Astrocyte (in vitro differentiated cells and primary cell): Measurements from ENCODE around the gene CACNA1C. TPM values are rescaled to one million over a fixed set of nuclear protein-coding genes. Genes with fewer than 3 reads are reported as not detected.

Source experiments
- DNase-seq: peaks from one replicate; pipeline ENCODE4 v3.0.0-alpha.2; 2010; ENCODE audit warnings: low read depth
- FAIRE-seq: peaks from 2 replicates; lab custom pipeline; 2011; peaks lifted over from hg19 to GRCh38; lab: Jason Lieb, UNC
- H2AFZ ChIP-seq: 2 replicates; pipeline ENCODE4 v1.6.0; 2012; ENCODE audit warnings: low read depth, low read length, inconsistent platforms
- H3K27ac ChIP-seq: 2 replicates; pipeline ENCODE4 v1.5.1; 2011; ENCODE audit warnings: low read depth, low read length, inconsistent platforms
- H3K27me3 ChIP-seq: 2 replicates; pipeline ENCODE4 v1.6.0; 2011; ENCODE audit warnings: low read length, inconsistent platforms; ENCODE audit not compliant: insufficient read depth
- H3K36me3 ChIP-seq: 2 replicates; pipeline ENCODE4 v1.5.1; 2011; ENCODE audit warnings: low read length, inconsistent platforms; ENCODE audit not compliant: insufficient read depth
- H3K4me1 ChIP-seq: 2 replicates; pipeline ENCODE4 v1.5.1; 2011; ENCODE audit warnings: low read length, inconsistent platforms; ENCODE audit not compliant: insufficient read depth
- H3K4me2 ChIP-seq: 2 replicates; pipeline ENCODE4 v1.6.0; 2012; ENCODE audit warnings: low read length, inconsistent platforms
- H3K4me3 ChIP-seq: 2 replicates; pipeline ENCODE4 v1.5.1; 2011; ENCODE audit warnings: low read depth, mild to moderate bottlenecking, low read length, inconsistent platforms; ENCODE audit not compliant: insufficient read depth
- H3K79me2 ChIP-seq: 2 replicates; pipeline ENCODE4 v1.6.0; 2012; ENCODE audit warnings: mild to moderate bottlenecking, low read length, inconsistent platforms; ENCODE audit not compliant: insufficient read depth
- H3K9ac ChIP-seq: 2 replicates; pipeline ENCODE4 v1.6.0; 2012; ENCODE audit warnings: mild to moderate bottlenecking, low read length, inconsistent platforms
- H3K9me3 ChIP-seq: 2 replicates; pipeline ENCODE4 v1.5.1; 2012; ENCODE audit warnings: low read depth, mild to moderate bottlenecking, low read length, inconsistent platforms; ENCODE audit not compliant: insufficient read depth
- H4K20me1 ChIP-seq: 2 replicates; pipeline ENCODE4 v1.6.0; 2012; ENCODE audit warnings: low read length, inconsistent platforms; ENCODE audit not compliant: insufficient read depth
- H3K27ac Mint-ChIP-seq: one replicate; pipeline ENCODE4 v1.8.0; 2021; ENCODE audit warnings: mild to moderate bottlenecking, mixed read lengths; ENCODE audit not compliant: unreplicated experiment
- H3K27me3 Mint-ChIP-seq: one replicate; pipeline ENCODE4 v1.8.0; 2021; ENCODE audit warnings: low read depth, mixed read lengths; ENCODE audit not compliant: unreplicated experiment
- H3K36me3 Mint-ChIP-seq: one replicate; pipeline ENCODE4 v1.8.0; 2021; ENCODE audit warnings: low read depth, mixed read lengths; ENCODE audit not compliant: unreplicated experiment
- H3K4me1 Mint-ChIP-seq: one replicate; pipeline ENCODE4 v1.8.0; 2021; ENCODE audit warnings: low read depth, mixed read lengths; ENCODE audit not compliant: unreplicated experiment
- H3K4me3 Mint-ChIP-seq: one replicate; pipeline ENCODE4 v1.8.0; 2021; ENCODE audit warnings: mild to moderate bottlenecking, moderate library complexity, mixed read lengths; ENCODE audit not compliant: unreplicated experiment
- H3K9me3 Mint-ChIP-seq: one replicate; pipeline ENCODE4 v1.8.0; 2021; ENCODE audit warnings: mild to moderate bottlenecking, mixed read lengths; ENCODE audit not compliant: unreplicated experiment
- EZH2 ChIP-seq: IDR thresholded peaks from 2 replicates; pipeline ENCODE4 v1.6.1; 2012; ENCODE audit warnings: mild to moderate bottlenecking, low read length, inconsistent platforms; ENCODE audit not compliant: insufficient read depth
- total RNA-seq: library from RNA; stranded (reverse); gene quantifications from 2 replicates; pipeline ENCODE4 v1.2.1, GENCODE V29; 2021
- TF ChIP-seq, protein P1 (sequence below): IDR thresholded peaks from 2 replicates; pipeline ENCODE4 v1.5.1; 2011; ENCODE audit warnings: low read depth, mild to moderate bottlenecking, inconsistent platforms, low read length, moderate library complexity; ENCODE audit not compliant: insufficient read depth

CACNA1C gene
- total RNA-seq, 1 donor from 2014 or later, result 2.1 TPM

DNA sequence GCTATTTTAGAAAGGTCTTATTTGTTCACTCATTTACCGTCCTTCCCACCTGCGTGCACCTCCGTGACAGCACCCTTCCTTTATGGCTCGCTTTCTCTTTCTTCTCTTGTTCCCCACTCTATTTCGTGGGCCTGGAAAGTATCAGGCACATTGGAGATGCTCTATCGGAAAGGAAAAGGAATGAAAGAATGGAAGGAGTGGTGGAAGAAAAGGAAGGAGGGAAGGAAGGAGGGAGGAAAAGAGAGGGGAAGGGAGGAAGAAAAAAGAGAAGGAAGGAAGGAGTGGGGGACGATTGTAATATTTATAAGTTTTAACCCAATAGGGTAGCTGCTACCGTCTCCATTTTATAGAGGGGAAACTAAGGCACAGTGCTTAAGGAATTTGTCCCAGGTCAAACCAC, 363.4 kb downstream of the CACNA1C start:
- no peaks in the 10 kb centered on the region for H3K36me3 Mint-ChIP-seq
- TF ChIP-seq, protein P1, sequence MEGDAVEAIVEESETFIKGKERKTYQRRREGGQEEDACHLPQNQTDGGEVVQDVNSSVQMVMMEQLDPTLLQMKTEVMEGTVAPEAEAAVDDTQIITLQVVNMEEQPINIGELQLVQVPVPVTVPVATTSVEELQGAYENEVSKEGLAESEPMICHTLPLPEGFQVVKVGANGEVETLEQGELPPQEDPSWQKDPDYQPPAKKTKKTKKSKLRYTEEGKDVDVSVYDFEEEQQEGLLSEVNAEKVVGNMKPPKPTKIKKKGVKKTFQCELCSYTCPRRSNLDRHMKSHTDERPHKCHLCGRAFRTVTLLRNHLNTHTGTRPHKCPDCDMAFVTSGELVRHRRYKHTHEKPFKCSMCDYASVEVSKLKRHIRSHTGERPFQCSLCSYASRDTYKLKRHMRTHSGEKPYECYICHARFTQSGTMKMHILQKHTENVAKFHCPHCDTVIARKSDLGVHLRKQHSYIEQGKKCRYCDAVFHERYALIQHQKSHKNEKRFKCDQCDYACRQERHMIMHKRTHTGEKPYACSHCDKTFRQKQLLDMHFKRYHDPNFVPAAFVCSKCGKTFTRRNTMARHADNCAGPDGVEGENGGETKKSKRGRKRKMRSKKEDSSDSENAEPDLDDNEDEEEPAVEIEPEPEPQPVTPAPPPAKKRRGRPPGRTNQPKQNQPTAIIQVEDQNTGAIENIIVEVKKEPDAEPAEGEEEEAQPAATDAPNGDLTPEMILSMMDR, result no peak
- no peak for TF ChIP-seq EZH2
- H3K9ac ChIP-seq, result no peak overlapping the region
- no peak for DNase-seq
- H3K9me3 Mint-ChIP-seq, result no peaks in the 10 kb centered on the region
- no peaks in the 10 kb centered on the region for H3K9me3 ChIP-seq
- no peaks in the 10 kb centered on the region for H3K36me3 ChIP-seq
- H2AFZ ChIP-seq, result no peak overlapping the region
- no peak overlapping the region for H3K4me3 Mint-ChIP-seq
- no peak overlapping the region for H3K27ac Mint-ChIP-seq
- peaks cover 4% of the 10 kb centered on the region for H3K4me1 ChIP-seq
- peaks cover 45% of the 10 kb centered on the region for H3K27me3 Mint-ChIP-seq
- H3K27me3 ChIP-seq, result peaks cover 2% of the 10 kb centered on the region
- H4K20me1 ChIP-seq, result peaks cover 3% of the 10 kb centered on the region
- FAIRE-seq, result no peak
- no peaks in the 10 kb centered on the region for H3K79me2 ChIP-seq
- H3K4me1 Mint-ChIP-seq, result no peaks in the 10 kb centered on the region
- H3K27ac ChIP-seq, result no peak overlapping the region
- H3K4me3 ChIP-seq, result no peak overlapping the region
- no peak overlapping the region for H3K4me2 ChIP-seq

DNA sequence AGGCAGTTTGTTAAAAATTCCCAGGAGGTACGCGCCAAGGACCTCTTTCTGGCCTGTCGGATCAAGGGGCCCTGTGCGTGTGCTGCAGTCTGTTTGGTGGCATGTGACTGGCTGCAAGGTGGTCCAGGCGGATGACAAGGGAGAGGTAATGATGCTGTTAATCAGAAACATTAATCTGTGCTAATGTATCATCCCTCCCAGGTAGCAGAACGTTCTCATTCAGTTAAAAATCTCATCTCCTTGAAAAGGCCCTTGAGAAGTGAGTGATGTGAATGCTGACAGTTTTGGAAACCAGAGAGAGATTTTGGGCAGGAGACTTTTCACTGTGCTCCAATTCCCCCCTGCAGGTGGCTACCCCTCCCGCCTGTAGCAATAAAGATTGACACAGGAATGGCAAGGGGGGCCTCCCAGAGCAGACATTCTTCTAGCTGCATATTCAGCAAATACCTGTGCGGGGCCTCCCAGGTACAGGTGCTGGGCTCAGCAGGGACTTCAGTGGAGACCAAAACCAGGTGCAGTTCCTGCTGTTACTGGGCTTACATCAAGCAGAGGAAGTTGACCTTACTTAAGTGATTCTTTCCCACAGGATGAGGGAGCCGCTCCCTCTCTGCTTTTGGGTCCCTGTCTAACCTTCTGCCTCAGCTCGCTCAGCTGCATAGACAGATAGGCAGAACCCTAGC, 364.8 kb downstream of the CACNA1C start:
- H3K79me2 ChIP-seq, result no peaks in the 10 kb centered on the region
- no peak overlapping the region for H3K4me3 ChIP-seq
- no peaks in the 10 kb centered on the region for H3K4me1 Mint-ChIP-seq
- no peaks in the 10 kb centered on the region for H3K9me3 ChIP-seq
- H3K4me3 Mint-ChIP-seq, result no peak overlapping the region
- peaks cover 2% of the 10 kb centered on the region for H3K27me3 ChIP-seq
- no peaks in the 10 kb centered on the region for H3K36me3 Mint-ChIP-seq
- H3K9me3 Mint-ChIP-seq, result no peaks in the 10 kb centered on the region
- no peaks in the 10 kb centered on the region for H3K36me3 ChIP-seq
- H4K20me1 ChIP-seq, result peaks cover 3% of the 10 kb centered on the region
- H3K4me2 ChIP-seq, result no peak overlapping the region
- no peak for TF ChIP-seq EZH2
- TF ChIP-seq, protein P1, result no peak
- no peak overlapping the region for H3K27ac Mint-ChIP-seq
- no peak overlapping the region for H3K9ac ChIP-seq
- no peak overlapping the region for H2AFZ ChIP-seq
- no peak overlapping the region for H3K27ac ChIP-seq
- peaks cover 44% of the 10 kb centered on the region for H3K27me3 Mint-ChIP-seq
- peaks cover 4% of the 10 kb centered on the region for H3K4me1 ChIP-seq
- FAIRE-seq (no peak), DNase-seq (no peak)

DNA sequence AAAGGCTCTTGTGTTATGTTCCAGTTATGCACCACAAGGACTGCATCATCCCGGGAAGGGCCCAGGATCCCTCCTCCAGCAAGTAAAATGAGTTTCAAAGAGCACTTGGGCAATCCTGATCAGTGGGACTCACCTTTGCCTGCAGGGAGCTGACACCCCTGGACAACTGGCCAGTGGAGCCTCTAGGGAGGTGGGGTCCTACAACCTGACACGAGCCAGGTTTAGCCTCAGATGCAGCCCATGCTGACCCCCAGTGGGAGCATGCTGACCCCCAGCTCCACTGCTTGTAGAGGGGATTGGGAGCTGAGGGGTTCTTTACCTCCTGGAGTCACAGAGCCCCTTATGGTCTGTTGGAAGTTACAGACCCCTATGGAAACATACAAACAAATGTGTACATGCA, 365.8 kb downstream of the CACNA1C start:
- Histone ChIP-seq H3K27me3 (peaks cover 2% of the 10 kb centered on the region), H3K27ac (no peak overlapping the region), H3K9me3 (no peaks in the 10 kb centered on the region), H3K4me1 (peaks cover 4% of the 10 kb centered on the region), H2AFZ (no peak overlapping the region), H3K36me3 (no peaks in the 10 kb centered on the region), H3K9ac (no peak overlapping the region), H3K79me2 (no peaks in the 10 kb centered on the region), H3K4me2 (no peak overlapping the region), H4K20me1 (peaks cover 3% of the 10 kb centered on the region), H3K4me3 (no peak overlapping the region)
- H3K4me1 Mint-ChIP-seq, result no peaks in the 10 kb centered on the region
- no peak overlapping the region for H3K4me3 Mint-ChIP-seq
- no peak overlapping the region for H3K27ac Mint-ChIP-seq
- FAIRE-seq (no peak), DNase-seq (no peak)
- H3K27me3 Mint-ChIP-seq, result peaks cover 41% of the 10 kb centered on the region
- H3K9me3 Mint-ChIP-seq, result no peaks in the 10 kb centered on the region
- no peaks in the 10 kb centered on the region for H3K36me3 Mint-ChIP-seq
- no peak for TF ChIP-seq EZH2
- TF ChIP-seq, protein P1, result no peak
